ENCODE measurements around the gene MCHR1. TPM values are rescaled to one million over a fixed set of nuclear protein-coding genes. Genes with fewer than 3 reads are reported as not detected.
"Not testable (repeated sequence)": the region's sequence is repeated elsewhere in the genome, so short reads cannot be mapped to it uniquely, and the experiment has no call there.

Gene MCHR1
- total RNA-seq, 1 donor from 2014 or later, result not detected

- H3K4me3 Mint-ChIP-seq (ENCODE audit: unreplicated experiment), result peak overlapping the region; percentile 83
- no peaks in the 10 kb centered on the region for H3K9me3 Mint-ChIP-seq (ENCODE audit: unreplicated experiment)
- H3K27me3 Mint-ChIP-seq (ENCODE audit: unreplicated experiment), result no peaks in the 10 kb centered on the region
- peak overlapping the region; percentile 94 for H3K27ac Mint-ChIP-seq (ENCODE audit: unreplicated experiment)
- no peak for DNase-seq (ENCODE audit: extremely low spot score, unreplicated experiment)
- H3K36me3 Mint-ChIP-seq (ENCODE audit: unreplicated experiment), result no peaks in the 10 kb centered on the region
- no peak for TF ChIP-seq CTCF (IDR thresholded peaks at IDR 0.05)
- H3K4me1 Mint-ChIP-seq (ENCODE audit: unreplicated experiment), result peaks cover 36% of the 10 kb centered on the region
Measured at GRCh38 chr22:40651057-40651456, 28.2 kb upstream of the MCHR1 start.

DNA sequence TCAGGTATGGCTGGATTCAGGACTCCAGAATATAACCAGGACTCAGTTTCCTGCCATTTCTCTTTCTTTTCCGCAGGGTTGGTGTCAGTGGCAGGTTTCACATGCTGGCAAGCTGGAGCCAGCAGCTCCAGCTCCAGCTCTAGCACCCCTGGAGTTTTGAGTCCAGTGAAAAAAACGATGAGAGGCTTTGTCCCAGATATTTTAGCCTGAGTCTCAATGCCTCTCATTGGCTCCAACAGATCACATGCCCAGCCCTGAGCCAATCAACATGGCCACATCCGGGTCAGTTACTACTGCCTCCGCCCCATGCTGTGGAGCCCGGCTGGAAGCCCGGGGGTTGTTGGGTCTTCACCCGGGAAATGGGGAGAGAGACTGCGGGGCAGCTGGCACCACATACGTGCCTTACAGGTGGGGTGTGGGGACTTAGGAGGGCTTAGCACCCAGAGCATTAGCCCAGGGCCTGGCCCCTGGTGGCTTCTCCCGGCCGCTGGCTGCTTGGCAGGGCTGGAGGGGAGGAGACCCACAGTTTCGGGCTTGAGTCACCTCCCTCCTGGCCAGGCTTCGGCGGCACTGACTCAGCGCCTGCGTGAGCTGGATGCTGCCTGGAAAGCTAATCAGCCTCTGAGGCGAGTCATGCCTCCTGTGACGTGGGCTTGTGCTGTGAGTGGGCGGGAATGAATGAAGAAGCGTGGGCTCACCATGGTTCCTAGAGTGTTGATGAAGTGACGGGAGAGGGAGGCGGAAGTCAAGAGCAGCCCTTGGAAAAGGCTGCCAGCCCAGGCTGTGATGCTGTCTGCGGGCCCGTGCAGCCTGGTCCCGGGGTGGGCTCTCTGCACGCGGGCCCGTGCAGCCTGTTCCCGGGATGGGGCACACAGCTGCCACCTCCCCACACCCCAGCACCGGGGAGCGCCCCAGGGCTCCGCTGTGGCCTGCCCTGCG lies 27.5 kb upstream of the MCHR1 start:
- H3K36me3 Mint-ChIP-seq (ENCODE audit: unreplicated experiment), result no peaks in the 10 kb centered on the region
- peak overlapping the region; percentile 94 for H3K27ac Mint-ChIP-seq (ENCODE audit: unreplicated experiment)
- no peaks in the 10 kb centered on the region for H3K27me3 Mint-ChIP-seq (ENCODE audit: unreplicated experiment)
- peaks cover 30% of the 10 kb centered on the region for H3K4me1 Mint-ChIP-seq (ENCODE audit: unreplicated experiment)
- peak; percentile 97 for DNase-seq (ENCODE audit: extremely low spot score, unreplicated experiment)
- peak overlapping the region; percentile 83 for H3K4me3 Mint-ChIP-seq (ENCODE audit: unreplicated experiment)
- H3K9me3 Mint-ChIP-seq (ENCODE audit: unreplicated experiment), result no peaks in the 10 kb centered on the region
- no peak for TF ChIP-seq CTCF (IDR thresholded peaks at IDR 0.05)

GRCh38 chr22:40653361-40653760 lies 25.9 kb upstream of the MCHR1 start:
- Mint-ChIP-seq H3K27ac (ENCODE audit: unreplicated experiment) (peak overlapping the region; percentile 31), H3K9me3 (ENCODE audit: unreplicated experiment) (no peaks in the 10 kb centered on the region), H3K27me3 (ENCODE audit: unreplicated experiment) (no peaks in the 10 kb centered on the region), H3K36me3 (ENCODE audit: unreplicated experiment) (no peaks in the 10 kb centered on the region), H3K4me3 (ENCODE audit: unreplicated experiment) (no peak overlapping the region), H3K4me1 (ENCODE audit: unreplicated experiment) (peaks cover 30% of the 10 kb centered on the region)
- no peak for TF ChIP-seq CTCF (IDR thresholded peaks at IDR 0.05)
- no peak for DNase-seq (ENCODE audit: extremely low spot score, unreplicated experiment)

- H3K27me3 Mint-ChIP-seq (ENCODE audit: unreplicated experiment), result no peaks in the 10 kb centered on the region
- no peaks in the 10 kb centered on the region for H3K36me3 Mint-ChIP-seq (ENCODE audit: unreplicated experiment)
- H3K4me3 Mint-ChIP-seq (ENCODE audit: unreplicated experiment), result no peak overlapping the region
- no peaks in the 10 kb centered on the region for H3K9me3 Mint-ChIP-seq (ENCODE audit: unreplicated experiment)
- peak overlapping the region; percentile 48 for H3K27ac Mint-ChIP-seq (ENCODE audit: unreplicated experiment)
- peaks cover 30% of the 10 kb centered on the region for H3K4me1 Mint-ChIP-seq (ENCODE audit: unreplicated experiment)
- DNase-seq (ENCODE audit: extremely low spot score, unreplicated experiment), result no peak
- peak; percentile 41 for TF ChIP-seq CTCF (IDR thresholded peaks at IDR 0.05)
Measured at GRCh38 chr22:40654522-40655167, 24.6 kb upstream of the MCHR1 start.

GRCh38 chr22:40655941-40656340 lies 23.3 kb upstream of the MCHR1 start:
- H3K27ac Mint-ChIP-seq (ENCODE audit: unreplicated experiment); H3K36me3 Mint-ChIP-seq (ENCODE audit: unreplicated experiment); H3K9me3 Mint-ChIP-seq (ENCODE audit: unreplicated experiment); H3K27me3 Mint-ChIP-seq (ENCODE audit: unreplicated experiment); H3K4me3 Mint-ChIP-seq (ENCODE audit: unreplicated experiment); DNase-seq (ENCODE audit: extremely low spot score, unreplicated experiment): not testable (repeated sequence)
- peaks cover 28% of the 10 kb centered on the region for H3K4me1 Mint-ChIP-seq (ENCODE audit: unreplicated experiment)

GRCh38 chr22:40656651-40657050 lies 22.6 kb upstream of the MCHR1 start:
- not testable (repeated sequence) for H3K27ac Mint-ChIP-seq (ENCODE audit: unreplicated experiment); H3K4me3 Mint-ChIP-seq (ENCODE audit: unreplicated experiment); DNase-seq (ENCODE audit: extremely low spot score, unreplicated experiment); H3K9me3 Mint-ChIP-seq (ENCODE audit: unreplicated experiment); H3K36me3 Mint-ChIP-seq (ENCODE audit: unreplicated experiment); H3K27me3 Mint-ChIP-seq (ENCODE audit: unreplicated experiment)
- H3K4me1 Mint-ChIP-seq (ENCODE audit: unreplicated experiment), result peaks cover 22% of the 10 kb centered on the region

Measured in osteocyte (in vitro differentiated cells).